Liver (tissue), 9 donors: ENCODE data around the gene GUCA2A. TPM values are rescaled to one million over a fixed set of nuclear protein-coding genes. Genes with fewer than 3 reads are reported as not detected.

Source experiments
- DNase-seq: peaks from one replicate; pipeline ENCODE4 v3.0.0-alpha.2; 2017; ENCODE audit warnings: low spot score
- H3K27ac ChIP-seq, 2 donors: one replicate each; pipeline ENCODE4 v1.7.0; 2013; ENCODE audit warnings: inconsistent platforms in 2 of 2, low read length in 2 of 2, control low read depth in 1 of 2, low read depth in 1 of 2, mild to moderate bottlenecking in 1 of 2
- H3K27me3 ChIP-seq, 4 donors: one replicate each; pipeline versions ENCODE4 v1.6.1 to v1.7.0; 2013; ENCODE audit warnings: low read length in 3 of 4, inconsistent platforms in 1 of 4, mild to moderate bottlenecking in 1 of 4, moderate library complexity in 1 of 4; ENCODE audit not compliant: control insufficient read depth in 4 of 4, insufficient read depth in 4 of 4
- H3K36me3 ChIP-seq, 4 donors: one replicate each; pipeline versions ENCODE4 v1.6.1 to v1.7.0; 2013; ENCODE audit warnings: low read length in 3 of 4, mild to moderate bottlenecking in 3 of 4, low read depth in 1 of 4, moderate library complexity in 1 of 4; ENCODE audit not compliant: control insufficient read depth in 4 of 4, insufficient read depth in 3 of 4
- H3K4me1 ChIP-seq, 4 donors: one replicate each; pipeline versions ENCODE4 v1.6.1 to v1.7.0; 2013; ENCODE audit warnings: low read length in 3 of 4, mild to moderate bottlenecking in 3 of 4, moderate library complexity in 1 of 4; ENCODE audit not compliant: control insufficient read depth in 4 of 4, insufficient read depth in 4 of 4
- H3K4me3 ChIP-seq, 3 donors: one replicate each; pipeline versions ENCODE4 v1.6.1 to v1.7.0; 2013; ENCODE audit warnings: low read length in 3 of 3, control low read depth in 1 of 3, low read depth in 1 of 3, mild to moderate bottlenecking in 1 of 3
- H3K9ac ChIP-seq, 2 donors: one replicate each; pipeline ENCODE4 v1.7.0; 2013; ENCODE audit warnings: low read length in 2 of 2, mild to moderate bottlenecking in 2 of 2, moderate library complexity in 2 of 2, control low read depth in 1 of 2, low read depth in 1 of 2
- H3K9me3 ChIP-seq, 4 donors: one replicate each; pipeline versions ENCODE4 v1.6.1 to v1.7.0; 2013; ENCODE audit warnings: low read length in 3 of 4; ENCODE audit not compliant: control insufficient read depth in 4 of 4
- EGR1 ChIP-seq, 2 donors: IDR thresholded peaks; 2 replicates each; pipeline ENCODE4 v1.6.1; 2016 to 2018; ENCODE audit warnings: antibody characterized with exemption in 2 of 2, low read depth in 2 of 2
- FOXA1 ChIP-seq: IDR thresholded peaks from 2 replicates; pipeline ENCODE4 v1.6.1; 2016; ENCODE audit warnings: antibody characterized with exemption
- FOXA2 ChIP-seq: IDR thresholded peaks from 2 replicates; pipeline ENCODE4 v1.6.1; 2016; ENCODE audit warnings: antibody characterized with exemption
- GABPA ChIP-seq, 2 donors: IDR thresholded peaks in 1 of 2; conservative IDR thresholded peaks in 1 of 2; 2 replicates each; pipeline ENCODE4 v1.6.1; 2016; ENCODE audit warnings: antibody characterized with exemption in 2 of 2, mild to moderate bottlenecking in 1 of 2, moderate library complexity in 1 of 2
- HNF4A ChIP-seq, 2 donors: conservative IDR thresholded peaks; 2 replicates each; pipeline ENCODE4 v1.6.1; 2016; ENCODE audit warnings: antibody characterized with exemption in 2 of 2, mild to moderate bottlenecking in 2 of 2
- HNF4G ChIP-seq: IDR thresholded peaks from 2 replicates; pipeline ENCODE4 v1.6.1; 2016; ENCODE audit warnings: antibody characterized with exemption
- JUND ChIP-seq, 2 donors: IDR thresholded peaks; 2 replicates each; pipeline ENCODE4 v1.6.1; 2016; ENCODE audit warnings: antibody characterized with exemption in 2 of 2
- NR2F2 ChIP-seq: IDR thresholded peaks from 2 replicates; pipeline ENCODE4 v1.6.1; 2016; ENCODE audit warnings: antibody characterized with exemption
- RAD21 ChIP-seq, 2 donors: IDR thresholded peaks; 2 replicates each; pipeline ENCODE4 v1.6.1; 2016; ENCODE audit warnings: antibody characterized with exemption in 2 of 2, mild to moderate bottlenecking in 2 of 2
- TAF1 ChIP-seq: conservative IDR thresholded peaks from 2 replicates; pipeline ENCODE4 v1.6.1; 2016; ENCODE audit warnings: antibody characterized with exemption, mild to moderate bottlenecking
- YY1 ChIP-seq: IDR thresholded peaks from 2 replicates; pipeline ENCODE4 v1.6.1; 2016; ENCODE audit warnings: antibody characterized with exemption, mild to moderate bottlenecking
- WGBS: extraction: QIAGEN DNeasy Blood & Tissue Kit; methylation state at CpG from one replicate; pipeline ENCODE4 v1.1.7; 2013; 5-methylcytosine and 5-hydroxymethylcytosine counted together
- polyA plus RNA-seq, 2 donors: library from polyadenylated mRNA; stranded (reverse) in 1 of 2; unstranded in 1 of 2; fragments of 200-250 nt in 1 of 2; fragments of >200 nt in 1 of 2; fragmentation: Nextera tagmentation in 1 of 2; extraction: Ambion mirVana in 1 of 2; gene quantifications; one replicate each; pipeline versions ENCODE4 v1.2.1 to v1.2.3, GENCODE V29; 2013 to 2015
- total RNA-seq, 2 donors: library from RNA; depleted of rRNA; stranded (reverse); fragments of >200 nt; gene quantifications; one replicate each; pipeline ENCODE4 v1.2.3, GENCODE V29; 2014
- TF ChIP-seq, protein P1 (sequence below): IDR thresholded peaks from 2 replicates; pipeline ENCODE4 v1.6.1; 2016; ENCODE audit warnings: antibody characterized with exemption, mild to moderate bottlenecking
- TF ChIP-seq, protein P2 (sequence below): IDR thresholded peaks from 2 replicates; pipeline ENCODE4 v1.6.1; 2016; ENCODE audit warnings: antibody characterized with exemption
- TF ChIP-seq, protein P3 (sequence below): fragments of 150-350 bp; IDR thresholded peaks from 2 replicates; pipeline ENCODE4 v1.5.1; 2017; ENCODE audit warnings: improper control_type of control experiment, low read depth, low read length; ENCODE audit not compliant: missing input control
- TF ChIP-seq, protein P4 (sequence below): IDR thresholded peaks from 2 replicates; pipeline ENCODE4 v1.6.1; 2016; ENCODE audit warnings: antibody characterized with exemption
- donor health status: healthy.
- donor health status: healthy.
- donor health status: healthy.
- donor health status: healthy.
- donor health status: healthy.

Gene GUCA2A
- total and polyA plus RNA-seq, 4 donors = not detected

DNA sequence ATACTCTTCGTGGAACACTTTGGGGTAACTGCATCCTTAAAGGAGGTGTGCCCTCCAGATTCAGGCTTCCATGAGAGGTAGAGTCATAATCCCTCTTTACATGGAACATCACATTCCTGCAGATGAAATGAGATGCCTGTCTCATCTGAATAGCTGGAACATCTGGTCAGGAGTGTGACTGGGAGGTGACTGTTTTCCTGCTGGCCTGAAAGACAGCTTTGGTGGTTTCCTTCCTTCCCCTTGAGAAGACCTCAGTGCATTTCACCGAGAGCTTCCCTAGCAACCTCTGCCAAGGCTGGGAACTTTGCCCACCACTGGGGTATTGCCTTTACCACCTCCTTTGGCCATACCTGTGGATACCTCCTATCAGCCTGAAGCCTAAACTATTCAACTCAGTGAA is 46.7 kb upstream of the GUCA2A start:
- H3K9me3 ChIP-seq = no peaks in the 10 kb centered on the region
- no peak for TF ChIP-seq EGR1 (IDR thresholded peaks at IDR 0.05; ENCODE audit: low read depth in 2 of 2)
- TF ChIP-seq HNF4G = no peak
- TF ChIP-seq, protein P1, sequence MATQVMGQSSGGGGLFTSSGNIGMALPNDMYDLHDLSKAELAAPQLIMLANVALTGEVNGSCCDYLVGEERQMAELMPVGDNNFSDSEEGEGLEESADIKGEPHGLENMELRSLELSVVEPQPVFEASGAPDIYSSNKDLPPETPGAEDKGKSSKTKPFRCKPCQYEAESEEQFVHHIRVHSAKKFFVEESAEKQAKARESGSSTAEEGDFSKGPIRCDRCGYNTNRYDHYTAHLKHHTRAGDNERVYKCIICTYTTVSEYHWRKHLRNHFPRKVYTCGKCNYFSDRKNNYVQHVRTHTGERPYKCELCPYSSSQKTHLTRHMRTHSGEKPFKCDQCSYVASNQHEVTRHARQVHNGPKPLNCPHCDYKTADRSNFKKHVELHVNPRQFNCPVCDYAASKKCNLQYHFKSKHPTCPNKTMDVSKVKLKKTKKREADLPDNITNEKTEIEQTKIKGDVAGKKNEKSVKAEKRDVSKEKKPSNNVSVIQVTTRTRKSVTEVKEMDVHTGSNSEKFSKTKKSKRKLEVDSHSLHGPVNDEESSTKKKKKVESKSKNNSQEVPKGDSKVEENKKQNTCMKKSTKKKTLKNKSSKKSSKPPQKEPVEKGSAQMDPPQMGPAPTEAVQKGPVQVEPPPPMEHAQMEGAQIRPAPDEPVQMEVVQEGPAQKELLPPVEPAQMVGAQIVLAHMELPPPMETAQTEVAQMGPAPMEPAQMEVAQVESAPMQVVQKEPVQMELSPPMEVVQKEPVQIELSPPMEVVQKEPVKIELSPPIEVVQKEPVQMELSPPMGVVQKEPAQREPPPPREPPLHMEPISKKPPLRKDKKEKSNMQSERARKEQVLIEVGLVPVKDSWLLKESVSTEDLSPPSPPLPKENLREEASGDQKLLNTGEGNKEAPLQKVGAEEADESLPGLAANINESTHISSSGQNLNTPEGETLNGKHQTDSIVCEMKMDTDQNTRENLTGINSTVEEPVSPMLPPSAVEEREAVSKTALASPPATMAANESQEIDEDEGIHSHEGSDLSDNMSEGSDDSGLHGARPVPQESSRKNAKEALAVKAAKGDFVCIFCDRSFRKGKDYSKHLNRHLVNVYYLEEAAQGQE = no peak
- no peak for TF ChIP-seq FOXA2
- no peak for TF ChIP-seq RAD21 (IDR thresholded peaks at IDR 0.05)
- TF ChIP-seq, protein P2, sequence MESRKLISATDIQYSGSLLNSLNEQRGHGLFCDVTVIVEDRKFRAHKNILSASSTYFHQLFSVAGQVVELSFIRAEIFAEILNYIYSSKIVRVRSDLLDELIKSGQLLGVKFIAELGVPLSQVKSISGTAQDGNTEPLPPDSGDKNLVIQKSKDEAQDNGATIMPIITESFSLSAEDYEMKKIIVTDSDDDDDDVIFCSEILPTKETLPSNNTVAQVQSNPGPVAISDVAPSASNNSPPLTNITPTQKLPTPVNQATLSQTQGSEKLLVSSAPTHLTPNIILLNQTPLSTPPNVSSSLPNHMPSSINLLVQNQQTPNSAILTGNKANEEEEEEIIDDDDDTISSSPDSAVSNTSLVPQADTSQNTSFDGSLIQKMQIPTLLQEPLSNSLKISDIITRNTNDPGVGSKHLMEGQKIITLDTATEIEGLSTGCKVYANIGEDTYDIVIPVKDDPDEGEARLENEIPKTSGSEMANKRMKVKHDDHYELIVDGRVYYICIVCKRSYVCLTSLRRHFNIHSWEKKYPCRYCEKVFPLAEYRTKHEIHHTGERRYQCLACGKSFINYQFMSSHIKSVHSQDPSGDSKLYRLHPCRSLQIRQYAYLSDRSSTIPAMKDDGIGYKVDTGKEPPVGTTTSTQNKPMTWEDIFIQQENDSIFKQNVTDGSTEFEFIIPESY = no peak
- no peak for TF ChIP-seq TAF1
- TF ChIP-seq GABPA (IDR thresholded peaks at IDR 0.05 in 1 of 2, conservative IDR thresholded peaks at IDR 0.05 in 1 of 2) = no peak
- no peak for TF ChIP-seq HNF4A (conservative IDR thresholded peaks at IDR 0.05)
- no peaks in the 10 kb centered on the region for H3K27me3 ChIP-seq
- H3K4me1 ChIP-seq = peaks cover 0 to 19% (median 13%) of the 10 kb centered on the region in 4 donors
- H3K4me3 ChIP-seq = no peak overlapping the region
- H3K36me3 ChIP-seq = no peaks in the 10 kb centered on the region
- WGBS = 82% methylated on average over 2 of the region's 2 CpGs
- DNase-seq = no peak
- no peak overlapping the region for H3K27ac ChIP-seq
- H3K9ac ChIP-seq = no peak overlapping the region

- Histone ChIP-seq H3K9ac (no peak overlapping the region), H3K9me3 (no peaks in the 10 kb centered on the region), H3K36me3 (peaks cover 0 to under 1% (median 0%) of the 10 kb centered on the region in 4 donors), H3K27ac (no peak overlapping the region), H3K4me1 (peaks cover 0 to 18% (median 13%) of the 10 kb centered on the region in 4 donors), H3K4me3 (no peak overlapping the region), H3K27me3 (no peaks in the 10 kb centered on the region)
- TF ChIP-seq GABPA (IDR thresholded peaks at IDR 0.05 in 1 of 2, conservative IDR thresholded peaks at IDR 0.05 in 1 of 2) = no peak
- TF ChIP-seq FOXA1 = no peak
- no peak for TF ChIP-seq YY1
- no peak for TF ChIP-seq JUND (IDR thresholded peaks at IDR 0.05)
- no peak for TF ChIP-seq NR2F2
- TF ChIP-seq, protein P3, sequence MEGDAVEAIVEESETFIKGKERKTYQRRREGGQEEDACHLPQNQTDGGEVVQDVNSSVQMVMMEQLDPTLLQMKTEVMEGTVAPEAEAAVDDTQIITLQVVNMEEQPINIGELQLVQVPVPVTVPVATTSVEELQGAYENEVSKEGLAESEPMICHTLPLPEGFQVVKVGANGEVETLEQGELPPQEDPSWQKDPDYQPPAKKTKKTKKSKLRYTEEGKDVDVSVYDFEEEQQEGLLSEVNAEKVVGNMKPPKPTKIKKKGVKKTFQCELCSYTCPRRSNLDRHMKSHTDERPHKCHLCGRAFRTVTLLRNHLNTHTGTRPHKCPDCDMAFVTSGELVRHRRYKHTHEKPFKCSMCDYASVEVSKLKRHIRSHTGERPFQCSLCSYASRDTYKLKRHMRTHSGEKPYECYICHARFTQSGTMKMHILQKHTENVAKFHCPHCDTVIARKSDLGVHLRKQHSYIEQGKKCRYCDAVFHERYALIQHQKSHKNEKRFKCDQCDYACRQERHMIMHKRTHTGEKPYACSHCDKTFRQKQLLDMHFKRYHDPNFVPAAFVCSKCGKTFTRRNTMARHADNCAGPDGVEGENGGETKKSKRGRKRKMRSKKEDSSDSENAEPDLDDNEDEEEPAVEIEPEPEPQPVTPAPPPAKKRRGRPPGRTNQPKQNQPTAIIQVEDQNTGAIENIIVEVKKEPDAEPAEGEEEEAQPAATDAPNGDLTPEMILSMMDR = no peak
- TF ChIP-seq, protein P4, sequence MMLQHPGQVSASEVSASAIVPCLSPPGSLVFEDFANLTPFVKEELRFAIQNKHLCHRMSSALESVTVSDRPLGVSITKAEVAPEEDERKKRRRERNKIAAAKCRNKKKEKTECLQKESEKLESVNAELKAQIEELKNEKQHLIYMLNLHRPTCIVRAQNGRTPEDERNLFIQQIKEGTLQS = no peak
- WGBS = 97% methylated on average over 6 of the region's 6 CpGs
- no peak for DNase-seq
Observed at GRCh38 chr1:42210421-42211133, 46.0 kb upstream of the GUCA2A start.
